Activated CD4-positive, alpha-beta T cell treated with anti-CD3 and anti-CD28 coated beads, Interleukin-10, Interleukin-2, amounts not matched to agents 100 ng/mL and 50 ng/mL, durations not matched to agents 16 hours and 8 hours (primary cell): ENCODE measurements around the gene SLC4A2.

ENCODE experiments used
- DNase-seq: peaks from one replicate; pipeline ENCODE4 v3.0.0-alpha.2; 2020

The SLC4A2 gene

GRCh38 chr7:151045262-151045661 lies 14.1 kb upstream of the SLC4A2 start:
- no peak for DNase-seq

- DNase-seq: no peak
These were observed 13.4 kb upstream of the SLC4A2 start for GRCh38 chr7:151045967-151046366.

DNA sequence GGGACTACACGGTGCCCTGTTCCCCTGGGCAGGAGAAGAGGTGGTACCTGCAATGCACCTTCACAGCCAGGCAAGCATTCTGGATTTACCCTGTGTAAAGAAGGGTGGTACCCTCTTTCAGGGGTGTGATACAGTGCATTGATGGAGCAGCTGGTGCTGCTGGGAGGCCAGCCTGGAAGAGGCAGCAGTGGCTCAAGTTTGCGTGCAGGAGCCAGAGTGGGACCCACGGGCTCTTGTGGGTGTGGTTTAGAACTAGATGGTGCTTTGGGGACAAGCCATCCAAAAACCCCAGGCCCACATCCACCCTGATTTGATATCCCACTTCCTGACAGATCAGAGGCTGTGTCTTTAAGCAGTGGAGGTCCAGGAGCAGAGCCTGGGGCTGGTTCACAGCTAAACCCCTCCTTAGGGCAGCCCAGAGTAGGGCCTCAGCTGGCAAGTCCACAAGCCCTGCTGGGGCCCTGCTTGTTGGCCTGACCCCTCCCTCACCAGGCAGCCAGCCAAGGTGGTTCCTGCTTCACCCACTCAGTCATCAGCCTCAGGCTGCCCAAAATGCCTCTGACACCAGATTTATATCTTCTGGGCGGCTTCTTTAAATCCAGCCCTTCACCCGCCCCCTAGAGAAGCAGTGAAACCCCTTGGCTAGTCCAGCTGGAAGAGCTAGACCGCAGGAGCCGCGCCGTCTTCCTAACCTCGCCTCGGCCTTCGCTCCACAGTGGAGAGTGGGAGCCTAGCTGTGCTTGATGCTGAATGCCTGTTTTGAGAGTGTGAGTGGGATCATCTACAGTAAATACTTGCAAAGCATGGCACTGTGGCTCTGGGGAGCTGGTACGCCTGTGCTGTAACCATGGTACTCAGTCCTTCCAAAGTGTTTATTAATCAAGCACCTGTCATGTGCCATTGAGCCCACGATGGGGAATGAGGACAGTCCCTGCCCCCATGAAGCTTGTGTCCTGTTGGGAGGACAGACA lies 12.5 kb upstream of the SLC4A2 start:
- no peak for DNase-seq

DNA sequence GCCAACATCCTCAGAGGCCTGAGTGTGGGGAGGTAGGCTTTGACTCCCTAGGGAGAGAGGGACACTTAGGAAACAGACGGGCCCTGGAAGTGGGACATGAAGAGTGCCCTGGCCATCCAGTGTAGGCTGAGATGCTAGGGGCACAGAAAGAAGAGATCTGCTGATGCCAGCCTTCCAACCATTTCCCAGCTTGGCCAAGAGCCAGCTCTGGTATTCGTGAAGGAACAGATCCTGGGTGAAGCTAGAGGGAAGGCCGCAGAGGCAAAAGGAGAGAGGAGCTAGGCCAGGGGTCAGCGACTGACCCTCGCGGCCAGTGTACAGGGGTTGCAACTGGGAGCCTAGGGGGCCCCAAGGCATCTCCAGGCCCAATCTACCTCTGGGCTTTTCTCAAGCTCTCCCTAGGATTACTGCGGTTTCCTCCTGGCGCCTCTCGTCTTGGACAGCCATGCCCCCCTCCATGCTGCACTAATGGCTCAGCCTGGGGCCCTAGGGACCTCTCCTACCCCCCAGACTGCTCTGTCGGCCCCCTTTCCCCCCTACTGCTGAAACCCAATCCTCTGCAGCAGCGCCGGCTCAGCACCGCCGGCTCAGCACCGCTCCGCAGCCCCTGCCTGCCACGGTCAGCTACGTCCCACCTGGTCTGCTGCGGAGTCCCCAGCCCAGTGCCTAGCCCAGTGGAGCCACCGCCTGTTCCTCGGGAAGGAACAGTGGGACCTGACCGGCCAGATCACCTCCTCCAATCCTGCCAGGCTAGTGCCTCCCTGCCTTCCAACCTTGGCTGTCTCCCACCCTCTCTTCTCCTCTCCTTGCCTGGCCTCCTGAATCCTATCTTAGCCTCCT lies 11.2 kb upstream of the SLC4A2 start, which contains the start of gene ASIC3:
Gene ASIC3 (plus strand): TSS at position 556 of the 840 bp plus-strand sequence. CDS start 355 bp downstream, outside the sequence.
- DNase-seq: no peak

DNA sequence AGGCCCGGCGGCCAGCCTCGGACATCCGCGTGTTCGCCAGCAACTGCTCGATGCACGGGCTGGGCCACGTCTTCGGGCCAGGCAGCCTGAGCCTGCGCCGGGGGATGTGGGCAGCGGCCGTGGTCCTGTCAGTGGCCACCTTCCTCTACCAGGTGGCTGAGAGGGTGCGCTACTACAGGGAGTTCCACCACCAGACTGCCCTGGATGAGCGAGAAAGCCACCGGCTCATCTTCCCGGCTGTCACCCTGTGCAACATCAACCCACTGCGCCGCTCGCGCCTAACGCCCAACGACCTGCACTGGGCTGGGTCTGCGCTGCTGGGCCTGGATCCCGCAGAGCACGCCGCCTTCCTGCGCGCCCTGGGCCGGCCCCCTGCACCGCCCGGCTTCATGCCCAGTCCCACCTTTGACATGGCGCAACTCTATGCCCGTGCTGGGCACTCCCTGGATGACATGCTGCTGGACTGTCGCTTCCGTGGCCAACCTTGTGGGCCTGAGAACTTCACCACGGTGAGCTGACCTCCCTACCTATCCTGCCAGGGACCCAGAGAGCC lies 10.4 kb upstream of the SLC4A2 start:
- DNase-seq: no peak

GRCh38 chr7:151051108-151051507 lies 8.3 kb upstream of the SLC4A2 start:
- peak; percentile 51 for DNase-seq

DNA sequence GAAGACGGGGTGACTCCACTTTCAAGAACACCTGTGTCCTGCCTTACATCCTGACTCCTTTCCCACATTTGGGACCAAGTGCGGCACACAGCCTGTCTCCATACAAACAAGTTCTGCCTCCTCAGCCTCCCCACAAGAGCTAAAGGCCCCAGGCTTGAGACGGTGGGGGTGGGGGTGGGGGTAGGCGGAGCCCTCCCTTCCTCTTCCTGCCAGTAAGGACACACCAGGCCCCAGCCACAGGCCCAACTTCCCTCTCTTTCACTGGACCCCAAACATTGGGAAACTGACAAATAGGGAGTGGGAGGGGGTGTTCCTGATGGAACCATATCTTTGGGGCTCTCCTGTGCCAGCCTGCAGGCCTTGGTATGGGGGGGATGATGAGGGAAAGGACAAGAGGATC lies 6.3 kb upstream of the SLC4A2 start:
- no peak for DNase-seq

DNA sequence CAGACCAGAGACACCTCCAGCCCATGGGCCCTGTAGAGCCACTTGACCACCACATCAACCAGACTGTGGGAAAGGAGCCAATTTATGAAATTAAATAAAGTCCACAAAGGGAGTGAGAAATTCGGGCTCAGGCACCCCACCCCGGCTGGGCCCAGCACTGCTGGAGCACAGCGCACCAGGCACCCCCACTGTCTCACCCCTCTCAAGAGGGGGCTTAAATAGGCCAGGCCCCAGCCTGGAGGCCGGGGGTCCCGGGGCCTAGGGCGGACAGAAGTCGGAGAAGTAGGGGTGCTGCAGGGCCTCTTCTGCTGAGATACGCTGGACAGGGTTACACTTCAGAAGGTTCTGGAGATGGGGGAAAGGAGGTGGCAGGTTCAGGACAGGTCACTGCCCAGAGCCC lies 5.6 kb upstream of the SLC4A2 start:
- DNase-seq: no peak

GRCh38 chr7:151056283-151056665 lies 3.1 kb upstream of the SLC4A2 start:
- no peak for DNase-seq

DNA sequence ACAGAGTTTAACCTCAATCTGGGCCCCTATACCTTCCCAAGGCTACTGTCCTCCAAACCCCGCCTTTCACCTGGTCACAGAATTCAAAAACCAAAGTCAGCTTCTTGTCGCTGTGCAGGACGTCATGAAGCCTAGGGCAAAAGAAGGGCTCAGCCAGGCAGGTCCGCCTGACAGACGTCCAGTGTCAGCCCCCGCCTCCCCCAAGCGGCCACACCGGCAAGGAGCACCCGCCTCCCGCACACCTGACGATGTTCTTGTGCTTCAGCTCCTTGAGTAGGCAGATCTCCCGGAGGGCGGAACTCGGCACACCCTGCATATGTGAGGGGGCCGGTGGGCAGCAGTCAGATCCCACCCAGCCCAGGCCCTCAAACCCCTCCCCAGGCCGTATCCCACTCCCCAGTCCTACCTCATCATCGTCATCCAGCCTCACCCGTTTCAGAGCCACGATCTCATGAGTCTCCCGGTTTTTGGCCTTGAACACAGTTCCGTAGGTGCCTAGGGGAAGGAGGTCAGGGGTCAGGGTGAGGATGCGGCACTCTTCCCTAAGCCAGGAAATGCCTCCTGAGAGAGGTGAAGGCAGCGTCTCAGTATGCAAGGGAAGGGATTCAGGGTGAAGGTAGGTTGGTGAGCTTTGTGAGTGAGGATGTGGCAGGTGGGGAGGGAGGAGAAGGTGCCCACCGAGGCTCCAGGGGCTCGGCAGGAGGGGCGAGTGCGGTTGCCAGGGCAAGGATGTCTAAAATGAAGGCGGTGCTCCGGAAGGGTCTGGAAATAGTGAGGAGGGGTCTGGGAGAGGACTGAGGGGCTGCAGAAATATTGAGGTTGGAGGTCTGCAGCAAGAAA lies 2.5 kb upstream of the SLC4A2 start:
- no peak for DNase-seq

GRCh38 chr7:151057506-151057988 lies 1.8 kb upstream of the SLC4A2 start, which contains the start of gene CDK5:
CDK5 (minus strand) TSS chr7:151057897; CDS start chr7:151057848, 49 bp downstream.
- DNase-seq: no peak

DNA sequence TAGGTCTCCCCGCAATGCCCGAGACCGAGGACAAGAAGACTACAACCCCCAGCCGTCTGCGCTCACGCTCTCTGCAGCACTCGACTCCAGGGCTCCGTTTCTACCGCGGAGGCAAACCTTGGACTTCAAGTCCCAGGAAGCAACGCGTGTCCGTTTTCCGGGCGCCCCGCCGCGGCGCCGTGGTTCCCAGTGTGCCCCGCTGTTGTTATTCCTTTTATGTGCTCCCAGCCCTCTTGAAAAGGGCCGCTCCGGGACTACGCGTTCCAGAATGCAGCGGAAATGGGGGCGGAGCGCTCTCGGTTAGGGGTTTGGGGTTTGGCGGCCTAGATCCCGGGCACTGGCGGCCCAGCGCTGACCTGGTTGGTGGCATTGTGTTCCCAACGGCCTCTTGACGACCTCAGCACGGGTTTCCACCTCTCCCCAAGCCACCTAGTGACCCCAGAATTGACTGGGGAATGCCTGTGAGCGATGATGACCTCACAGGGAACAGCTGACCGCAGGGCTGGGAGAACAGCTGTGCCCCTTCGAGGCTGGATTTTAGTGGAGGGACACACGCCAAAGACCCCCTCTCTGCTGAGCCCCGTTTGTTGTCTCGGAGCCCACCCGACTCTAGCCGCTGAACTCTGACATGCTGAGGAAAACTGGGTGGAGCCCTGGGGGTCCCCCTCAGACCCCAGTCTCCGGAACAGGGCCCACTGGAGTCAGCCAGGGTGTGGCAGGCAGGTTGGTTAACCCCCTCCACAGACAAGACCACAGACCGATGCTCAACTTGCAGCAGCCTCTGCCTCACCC lies 1.2 kb upstream of the SLC4A2 start:
- peak; percentile 99 for DNase-seq

DNA sequence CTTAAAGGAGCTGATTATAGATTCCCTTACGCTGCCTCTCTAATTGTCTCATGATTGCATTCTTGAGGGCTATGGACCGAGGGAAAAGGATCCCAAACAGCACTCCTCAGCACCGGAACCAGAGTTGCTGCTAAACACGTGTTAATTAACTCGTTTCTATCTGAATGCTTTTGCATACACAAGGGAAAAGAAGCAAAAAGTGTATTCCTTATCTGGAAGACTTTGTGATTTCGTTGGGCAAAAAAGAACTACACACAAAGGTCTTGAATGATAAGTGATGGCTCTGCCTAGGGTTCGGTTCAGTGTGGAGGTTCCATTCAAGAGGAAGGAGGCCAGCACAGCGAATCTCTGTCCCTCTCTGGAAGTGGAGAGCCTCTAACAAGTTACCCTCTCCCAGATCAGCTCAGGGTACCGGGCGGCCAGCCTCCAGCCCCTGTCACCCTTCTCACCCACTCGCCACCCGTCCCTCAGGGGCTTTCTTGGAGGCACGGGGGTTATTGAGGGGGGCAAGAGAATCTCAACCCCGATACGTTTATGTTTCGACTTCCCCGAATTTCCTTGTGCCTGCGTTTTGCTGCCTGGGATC lies 515 bp upstream of the SLC4A2 start:
- no peak for DNase-seq

DNA sequence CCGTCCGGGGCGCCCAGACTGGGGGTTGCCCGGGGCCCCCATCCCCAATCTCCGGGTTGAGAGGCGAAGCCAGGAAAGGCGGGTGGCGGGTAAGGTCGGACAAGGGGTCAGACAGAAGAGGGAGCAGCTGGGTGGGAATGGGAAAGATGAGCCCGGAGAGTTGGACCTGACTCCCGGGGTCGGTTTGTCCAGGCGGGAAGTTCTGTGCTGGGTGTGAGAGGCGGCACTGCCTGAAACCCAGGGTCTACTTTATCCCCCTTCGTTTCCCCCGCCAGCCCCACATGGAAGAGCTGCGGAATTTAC lies 675 bp downstream of the SLC4A2 start:
- no peak for DNase-seq

DNA sequence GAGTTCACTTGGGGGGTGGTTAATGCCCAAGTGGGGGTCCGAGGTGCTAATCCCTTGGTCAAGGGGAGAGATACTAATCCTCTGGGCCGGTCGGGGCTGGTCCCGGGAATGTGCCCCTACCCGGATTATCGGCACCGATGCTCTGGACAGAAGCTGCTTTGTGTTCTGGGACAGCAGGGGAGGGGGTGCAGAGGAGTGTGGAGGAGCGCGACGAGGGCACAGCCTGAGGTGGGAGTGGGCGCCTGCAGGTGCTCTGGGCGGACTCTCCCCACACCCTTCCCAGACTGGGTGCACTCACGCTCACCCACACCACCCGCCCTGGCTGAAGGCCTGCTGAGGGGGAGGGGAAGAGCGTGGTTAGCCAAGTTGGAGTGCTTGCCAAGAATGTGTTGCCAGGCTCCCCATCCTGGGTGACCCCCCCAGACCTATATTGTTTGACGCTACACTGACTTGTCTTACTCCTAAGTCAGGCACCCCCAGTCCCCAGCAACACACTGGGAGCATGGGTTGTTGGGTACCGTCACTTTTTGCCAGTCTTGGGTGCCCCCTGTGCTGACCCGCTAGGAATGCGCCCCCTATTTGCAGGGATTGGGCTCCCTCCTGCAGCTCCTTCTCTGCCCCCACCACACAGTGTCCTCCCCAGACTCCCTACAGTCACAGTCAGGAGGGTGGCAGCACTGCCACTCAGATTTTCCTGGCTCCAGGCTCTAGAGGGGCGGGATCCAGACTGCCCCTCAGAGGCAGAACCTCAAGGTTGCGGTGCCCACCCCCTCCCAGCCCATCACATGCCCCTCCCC lies 1.2 kb downstream of the SLC4A2 start:
- DNase-seq: peak; percentile 36

DNA sequence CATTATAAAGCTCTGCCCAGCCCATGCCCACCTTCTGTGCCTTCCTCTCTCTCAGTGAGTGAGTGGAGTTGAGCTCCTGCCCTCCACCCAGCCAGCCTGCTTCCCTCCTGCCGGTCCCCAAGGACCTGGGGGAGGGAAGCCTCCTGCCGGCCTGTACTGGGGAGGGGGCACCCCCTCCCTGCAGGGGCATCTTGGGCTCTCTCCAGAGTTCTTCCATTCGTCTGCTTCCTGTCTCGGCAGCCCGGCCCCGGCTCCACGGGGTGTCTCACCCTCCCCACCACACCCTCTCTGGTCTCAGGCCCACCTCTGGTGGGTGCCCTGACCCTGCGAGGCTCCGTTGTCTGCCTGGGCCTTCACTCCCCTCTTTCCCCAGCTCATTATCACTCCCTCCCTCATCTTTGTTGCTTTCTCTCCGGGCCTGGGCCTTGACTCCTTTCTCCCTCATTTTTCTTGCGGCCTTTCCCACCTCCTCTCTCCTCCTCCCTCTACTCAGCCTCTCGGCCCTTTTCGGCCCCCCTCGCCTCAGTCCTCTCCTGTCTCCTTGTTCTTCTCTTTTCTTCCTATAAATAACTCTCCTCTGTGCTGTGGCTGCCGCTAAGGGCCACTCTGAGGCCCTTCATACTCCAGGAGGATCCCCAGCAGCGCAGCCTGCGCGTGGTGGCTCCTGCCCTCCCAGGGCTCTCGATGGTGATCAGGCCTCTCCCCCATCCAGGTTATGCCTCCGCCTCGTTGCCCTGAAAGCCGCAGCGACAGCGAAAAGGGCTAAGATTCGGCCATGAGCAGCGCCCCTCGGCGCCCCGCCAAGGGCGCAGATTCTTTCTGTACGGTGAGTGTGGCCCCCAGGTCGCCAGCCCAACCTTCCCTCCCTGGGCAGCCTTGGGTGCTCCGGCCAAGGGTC lies 2.1 kb downstream of the SLC4A2 start:
- no peak for DNase-seq

DNA sequence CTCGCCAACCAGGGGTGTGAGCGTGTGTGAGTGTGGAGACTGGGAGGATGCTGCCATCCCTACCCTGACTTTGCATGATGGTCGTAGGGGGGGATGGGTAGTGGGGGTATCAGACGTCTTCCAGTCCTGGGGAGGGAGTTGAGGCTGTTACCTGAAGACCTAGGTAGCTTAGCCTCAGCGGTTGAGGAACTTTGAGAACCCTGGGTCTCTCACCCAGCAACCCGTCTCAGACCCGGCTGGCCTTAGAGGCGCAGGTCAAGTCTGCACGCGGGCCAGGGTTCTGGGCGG lies 2.7 kb downstream of the SLC4A2 start:
- no peak for DNase-seq

DNA sequence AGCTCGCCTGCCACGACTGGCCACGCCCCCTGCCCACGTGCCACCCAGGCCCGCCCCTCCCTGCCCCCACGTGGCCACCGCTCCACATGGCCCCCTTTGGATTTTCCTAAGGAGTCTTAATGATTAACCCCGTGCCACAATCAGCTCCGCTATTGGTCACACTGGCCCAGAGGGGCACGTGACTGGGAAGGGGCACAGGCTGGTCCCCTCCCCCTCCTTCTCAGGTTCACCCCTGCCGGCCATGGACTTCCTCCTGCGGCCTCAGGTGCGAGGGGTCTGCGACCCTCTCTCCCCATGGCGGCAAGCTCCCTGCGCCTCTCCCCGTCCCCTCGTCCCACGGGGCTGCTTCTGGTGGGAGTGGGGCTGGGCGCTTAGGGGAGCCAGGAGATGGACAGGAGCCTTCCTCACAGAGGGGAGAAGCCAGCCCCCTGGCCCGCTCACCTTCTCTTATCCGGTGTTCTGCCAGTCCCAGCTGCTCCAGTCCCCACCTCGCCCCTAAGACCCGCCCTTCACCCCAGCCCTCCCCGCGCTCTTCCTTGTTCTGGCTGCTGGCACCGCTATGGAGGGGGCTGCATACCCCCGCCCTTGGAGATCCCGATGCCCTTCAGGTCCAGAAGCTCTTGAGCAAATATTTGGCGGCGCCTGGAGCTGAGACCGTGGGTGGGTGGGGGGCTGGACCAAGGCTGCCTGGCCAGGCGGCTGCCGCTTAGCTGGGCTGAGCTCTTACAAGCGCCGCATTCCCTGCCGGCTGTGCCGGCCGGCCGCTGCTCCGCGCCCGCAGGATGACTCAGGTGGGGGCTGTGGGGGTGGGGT lies 3.2 kb downstream of the SLC4A2 start:
- no peak for DNase-seq

GRCh38 chr7:151063212-151063561 lies 3.8 kb downstream of the SLC4A2 start:
- no peak for DNase-seq
